SU-DHL-6 (cell line): ENCODE data around the gene HOXC5.
A peak's percentile ranks its signal among the peaks of the same experiment; 100 is the strongest.

Experiments used
- H2AFZ ChIP-seq: fragments of 200-600 bp; sonication (generic); 2 replicates; pipeline ENCODE4 v1.6.1; 2014; ENCODE audit warnings: low read depth, mild to moderate bottlenecking, moderate library complexity, mixed read lengths, antibody characterized with exemption, low read length; ENCODE audit not compliant: severe bottlenecking
- H3F3A ChIP-seq: fragments of 200-600 bp; shearing (Covaris generic); 2 replicates; pipeline ENCODE4 v1.6.0; 2016; ENCODE audit warnings: antibody characterized with exemption, mild to moderate bottlenecking; ENCODE audit not compliant: insufficient read depth
- H3K27ac ChIP-seq: fragments of 200-600 bp; sonication (generic); 2 replicates; pipeline ENCODE4 v1.5.1; 2016; ENCODE audit warnings: low read depth, mild to moderate bottlenecking, low read length, moderate library complexity, mixed read lengths
- H3K27me3 ChIP-seq: fragments of 200-600 bp; sonication (generic), shearing (Covaris generic); 2 replicates; pipeline ENCODE4 v1.6.0; 2014; ENCODE audit warnings: mild to moderate bottlenecking, low read length
- H3K36me3 ChIP-seq: fragments of 200-600 bp; sonication (generic); 2 replicates; pipeline ENCODE4 v1.6.1; 2014; ENCODE audit warnings: mild to moderate bottlenecking, low read length, mixed read lengths
- H3K4me2 ChIP-seq: fragments of 300-600, 200-600 bp; shearing (Covaris generic), sonication (generic); 2 replicates; pipeline ENCODE4 v1.6.0; 2014; ENCODE audit warnings: low read length, low read depth, mild to moderate bottlenecking; ENCODE audit not compliant: poor library complexity, severe bottlenecking
- H3K4me3 ChIP-seq: fragments of 200-600 bp; sonication (generic); 2 replicates; pipeline ENCODE4 v1.5.1; 2014; ENCODE audit warnings: antibody characterized with exemption, low read length, mild to moderate bottlenecking, mixed read lengths; ENCODE audit not compliant: insufficient read depth, poor library complexity, severe bottlenecking
- H3K79me2 ChIP-seq: fragments of 200-600 bp; sonication (generic); 2 replicates; pipeline ENCODE4 v1.6.1; 2014; ENCODE audit warnings: mild to moderate bottlenecking, low read length, moderate library complexity; ENCODE audit not compliant: insufficient read depth
- H3K9ac ChIP-seq: fragments of 200-600 bp; sonication (generic); 2 replicates; pipeline ENCODE4 v1.7.0; 2014; ENCODE audit warnings: mild to moderate bottlenecking, low read length
- H3K9me2 ChIP-seq: fragments of 200-600 bp; sonication (generic); replicated peaks from 2 replicates; pipeline ENCODE4 v1.6.1; 2014; ENCODE audit warnings: low read length; ENCODE audit not compliant: insufficient read depth
- H3K9me3 ChIP-seq: fragments of 200-600 bp; sonication (generic); 2 replicates; pipeline ENCODE4 v1.6.1; 2014; ENCODE audit warnings: low read length, mixed read lengths; ENCODE audit not compliant: insufficient read depth
- H4K20me1 ChIP-seq: fragments of 200-600 bp; sonication (generic); 2 replicates; pipeline ENCODE4 v1.6.1; 2014; ENCODE audit warnings: low read depth, mild to moderate bottlenecking, antibody characterized with exemption, low read length, moderate library complexity, mixed read lengths
- CTCF ChIP-seq: fragments of 200-600 bp; sonication (generic); IDR thresholded peaks from one replicate; pipeline ENCODE4 v1.5.1; 2017; ENCODE audit warnings: antibody characterized with exemption, mild to moderate bottlenecking, low read length, moderate library complexity; ENCODE audit not compliant: insufficient read depth, poor library complexity, severe bottlenecking
- EZH2phosphoT487 ChIP-seq: fragments of 200-600 bp; sonication (generic), shearing (Covaris generic); conservative IDR thresholded peaks from 2 replicates; pipeline ENCODE4 v1.6.1; 2018; ENCODE audit warnings: mild to moderate bottlenecking, antibody characterized with exemption, low read length, moderate library complexity, mixed read lengths

HOXC5 gene

GRCh38 chr12:54019924-54020590 lies 12.8 kb upstream of the HOXC5 start:
- Histone ChIP-seq H3K4me3 (no peak overlapping the region), H3K36me3 (no peaks in the 10 kb centered on the region), H2AFZ (no peak overlapping the region), H3K27me3 (no peaks in the 10 kb centered on the region), H3K9me3 (no peaks in the 10 kb centered on the region), H3K27ac (no peak overlapping the region), H4K20me1 (no peaks in the 10 kb centered on the region), H3K9ac (no peak overlapping the region), H3F3A (no peaks in the 10 kb centered on the region), H3K9me2 (no peaks in the 10 kb centered on the region), H3K79me2 (no peaks in the 10 kb centered on the region), H3K4me2 (no peak overlapping the region)
- TF ChIP-seq CTCF, result no peak
- TF ChIP-seq EZH2phosphoT487, result no peak

- Histone ChIP-seq H3K27ac (no peak overlapping the region), H3K79me2 (no peaks in the 10 kb centered on the region), H3K4me3 (no peak overlapping the region), H3K9me2 (no peaks in the 10 kb centered on the region), H3K9me3 (no peaks in the 10 kb centered on the region), H4K20me1 (no peaks in the 10 kb centered on the region), H2AFZ (no peak overlapping the region), H3K4me2 (no peak overlapping the region), H3K36me3 (no peaks in the 10 kb centered on the region), H3K27me3 (no peaks in the 10 kb centered on the region), H3K9ac (no peak overlapping the region), H3F3A (no peaks in the 10 kb centered on the region)
- TF ChIP-seq CTCF (no peak), EZH2phosphoT487 (no peak)
These were observed 12.1 kb upstream of the HOXC5 start for GRCh38 chr12:54020591-54021405.

- Histone ChIP-seq H3K9me3 (no peaks in the 10 kb centered on the region), H3F3A (no peaks in the 10 kb centered on the region), H4K20me1 (no peaks in the 10 kb centered on the region), H3K27me3 (no peaks in the 10 kb centered on the region), H2AFZ (no peak overlapping the region), H3K27ac (no peak overlapping the region), H3K79me2 (no peaks in the 10 kb centered on the region), H3K4me3 (no peak overlapping the region), H3K9me2 (no peaks in the 10 kb centered on the region), H3K9ac (no peak overlapping the region), H3K36me3 (no peaks in the 10 kb centered on the region), H3K4me2 (no peak overlapping the region)
- TF ChIP-seq EZH2phosphoT487 (no peak), CTCF (peak; percentile 23)
These were observed 11.3 kb upstream of the HOXC5 start for GRCh38 chr12:54021432-54022013.
